ENCODE data around the gene PRMT1. TPM values are rescaled to one million over a fixed set of nuclear protein-coding genes. Genes with fewer than 3 reads are reported as not detected.

PRMT1 gene
- total and polyA plus RNA-seq, 2 donors (not counting 1 experiment from before 2014, with no cell fraction given): 175 to 310 TPM

DNA sequence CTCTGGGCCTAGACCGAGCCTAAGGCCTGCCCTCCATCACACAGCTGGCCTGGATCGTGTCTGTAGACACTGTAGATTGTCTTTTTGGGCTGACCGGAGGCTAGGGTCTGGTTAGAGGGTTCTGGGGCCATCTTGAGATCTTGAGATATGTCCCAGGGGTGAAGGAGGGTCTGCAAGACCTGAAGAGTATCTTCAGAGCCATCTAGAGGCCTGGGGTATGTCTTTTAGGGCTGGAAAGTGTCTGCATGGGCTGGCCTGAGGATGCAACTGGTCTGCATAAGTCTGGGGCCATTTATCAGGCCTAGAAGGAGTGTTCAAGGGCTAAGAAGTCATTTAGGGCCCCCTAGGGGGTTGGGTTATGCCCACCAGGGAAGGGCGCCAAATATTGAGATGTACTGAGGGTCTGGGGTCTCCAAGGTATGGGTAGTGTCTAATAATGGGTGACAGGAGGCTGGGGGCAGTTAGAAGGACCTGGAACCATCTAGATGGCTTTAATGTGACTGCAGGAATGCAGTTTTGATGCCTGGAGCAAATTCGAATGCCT, 34.5 kb upstream of the PRMT1 start:
- 13% methylated on average over 5 of the region's 5 CpGs for WGBS (ENCODE audit: insufficient coverage)
- H3K4me3 Mint-ChIP-seq: peak overlapping the region; percentile 96
- peak overlapping the region; percentile 95 for H3K27ac Mint-ChIP-seq
- peaks cover 53% of the 10 kb centered on the region for H3K4me1 Mint-ChIP-seq
- H3K9me3 Mint-ChIP-seq (ENCODE audit: insufficient read depth): no peaks in the 10 kb centered on the region
- ChIA-PET CTCF (interaction anchor here (0.9 to 1.5 kb wide), 5 partner anchors 22 to 72 kb away, joined by 3 to 8 read pairs (median 3); partner anchors contain the start of genes IRF3, NOSIP and PRRG2), POLR2A (interaction anchor here (0.6 to 3.4 kb wide), 7 partner anchors 22 to 208 kb away, joined by 3 to 53 read pairs (median 3); partner anchors contain the start of genes NOSIP, PRMT1 and PRRG2)
- no peaks in the 10 kb centered on the region for H3K27me3 ChIP-seq (replicated peaks in 1 of 4; ENCODE audit: control extremely low read depth in 1 of 4, control insufficient read depth in 3 of 4, insufficient read depth in 4 of 4, low read length in 3 of 4)
- H3K4me3 ChIP-seq (ENCODE audit: control extremely low read depth in 1 of 5, extremely low read depth in 1 of 5, insufficient read depth in 1 of 5, low read depth in 2 of 5, low read length in 4 of 5): peak overlapping the region; percentile 64 to 97 (median 90)
- H3K79me2 ChIP-seq (ENCODE audit: control insufficient read depth, insufficient read depth, low read length): peaks cover 64% of the 10 kb centered on the region
- intact Hi-C loops (cut with micrococcal nuclease): loop anchor here (1.0 kb wide), 2 partner anchors 189 to 235 kb away; partner anchors contain the start of genes AKT1S1, ALDH16A1 and TBC1D17
- ATAC-seq (ENCODE audit: low read depth): no peak
- H3K27me3 Mint-ChIP-seq: no peaks in the 10 kb centered on the region
- TF ChIP-seq, protein P1, sequence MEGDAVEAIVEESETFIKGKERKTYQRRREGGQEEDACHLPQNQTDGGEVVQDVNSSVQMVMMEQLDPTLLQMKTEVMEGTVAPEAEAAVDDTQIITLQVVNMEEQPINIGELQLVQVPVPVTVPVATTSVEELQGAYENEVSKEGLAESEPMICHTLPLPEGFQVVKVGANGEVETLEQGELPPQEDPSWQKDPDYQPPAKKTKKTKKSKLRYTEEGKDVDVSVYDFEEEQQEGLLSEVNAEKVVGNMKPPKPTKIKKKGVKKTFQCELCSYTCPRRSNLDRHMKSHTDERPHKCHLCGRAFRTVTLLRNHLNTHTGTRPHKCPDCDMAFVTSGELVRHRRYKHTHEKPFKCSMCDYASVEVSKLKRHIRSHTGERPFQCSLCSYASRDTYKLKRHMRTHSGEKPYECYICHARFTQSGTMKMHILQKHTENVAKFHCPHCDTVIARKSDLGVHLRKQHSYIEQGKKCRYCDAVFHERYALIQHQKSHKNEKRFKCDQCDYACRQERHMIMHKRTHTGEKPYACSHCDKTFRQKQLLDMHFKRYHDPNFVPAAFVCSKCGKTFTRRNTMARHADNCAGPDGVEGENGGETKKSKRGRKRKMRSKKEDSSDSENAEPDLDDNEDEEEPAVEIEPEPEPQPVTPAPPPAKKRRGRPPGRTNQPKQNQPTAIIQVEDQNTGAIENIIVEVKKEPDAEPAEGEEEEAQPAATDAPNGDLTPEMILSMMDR (IDR thresholded peaks at IDR 0.05): no peak
- TF ChIP-seq EZH2 (IDR thresholded peaks at IDR 0.05; ENCODE audit: borderline replicate concordance, insufficient read depth, low read depth, low read length, poor library complexity, severe bottlenecking): no peak
- peak overlapping the region; percentile 87 for H3K9ac ChIP-seq (ENCODE audit: low read length)
- DNase-seq: no peak
- no peaks in the 10 kb centered on the region for H3K9me3 ChIP-seq (ENCODE audit: control extremely low read depth in 1 of 3, control insufficient read depth in 2 of 3, insufficient read depth in 1 of 3, low read length in 2 of 3)
- peak overlapping the region; percentile 81 for H2AFZ ChIP-seq (ENCODE audit: insufficient read depth, low read depth, low read length, poor library complexity, severe bottlenecking)
- peak overlapping the region; percentile 92 for H3K4me2 ChIP-seq (replicated peaks; ENCODE audit: low read depth, low read length, poor library complexity, severe bottlenecking)
- peaks cover 23% of the 10 kb centered on the region for H4K20me1 ChIP-seq (ENCODE audit: control insufficient read depth, insufficient read depth, low read length, poor library complexity, severe bottlenecking)
- peaks cover 37 to 55% of the 10 kb centered on the region in 2 donors for H3K4me1 ChIP-seq (ENCODE audit: control insufficient read depth in 2 of 2, insufficient read depth in 2 of 2, low read length in 2 of 2)
- H3K36me3 ChIP-seq (replicated peaks in 1 of 2; ENCODE audit: control extremely low read depth in 1 of 2, control insufficient read depth in 1 of 2, extremely low read depth in 1 of 2, insufficient read depth in 2 of 2, low read length in 1 of 2): peaks cover 0 to 26% of the 10 kb centered on the region in 2 experiments
- H3K27ac ChIP-seq (ENCODE audit: low read length in 2 of 2): peak overlapping the region; percentile 85 to 95

- H3K27ac Mint-ChIP-seq: no peak overlapping the region
- H3K27me3 Mint-ChIP-seq: no peaks in the 10 kb centered on the region
- DNase-seq (no peak), ATAC-seq (ENCODE audit: low read depth) (no peak)
- peaks cover 64% of the 10 kb centered on the region for H3K79me2 ChIP-seq (ENCODE audit: control insufficient read depth, insufficient read depth, low read length)
- peak overlapping the region; percentile 92 for H3K4me2 ChIP-seq (replicated peaks; ENCODE audit: low read depth, low read length, poor library complexity, severe bottlenecking)
- WGBS (ENCODE audit: insufficient coverage): 79% methylated on average over 2 of the region's 2 CpGs
- H3K27me3 ChIP-seq (replicated peaks in 1 of 4; ENCODE audit: control extremely low read depth in 1 of 4, control insufficient read depth in 3 of 4, insufficient read depth in 4 of 4, low read length in 3 of 4): no peaks in the 10 kb centered on the region
- H3K27ac ChIP-seq (ENCODE audit: low read length in 2 of 2): no peak overlapping the region
- H2AFZ ChIP-seq (ENCODE audit: insufficient read depth, low read depth, low read length, poor library complexity, severe bottlenecking): no peak overlapping the region
- TF ChIP-seq, protein P1 (IDR thresholded peaks at IDR 0.05): no peak
- no peak for TF ChIP-seq EZH2 (IDR thresholded peaks at IDR 0.05; ENCODE audit: borderline replicate concordance, insufficient read depth, low read depth, low read length, poor library complexity, severe bottlenecking)
- peaks cover 23% of the 10 kb centered on the region for H4K20me1 ChIP-seq (ENCODE audit: control insufficient read depth, insufficient read depth, low read length, poor library complexity, severe bottlenecking)
- peaks cover 28 to 46% of the 10 kb centered on the region in 2 donors for H3K4me1 ChIP-seq (ENCODE audit: control insufficient read depth in 2 of 2, insufficient read depth in 2 of 2, low read length in 2 of 2)
- no peak overlapping the region for H3K4me3 ChIP-seq (ENCODE audit: control extremely low read depth in 1 of 5, extremely low read depth in 1 of 5, insufficient read depth in 1 of 5, low read depth in 2 of 5, low read length in 4 of 5)
- H3K4me3 Mint-ChIP-seq: peak overlapping the region; percentile 96
- peaks cover 47% of the 10 kb centered on the region for H3K4me1 Mint-ChIP-seq
- H3K9me3 Mint-ChIP-seq (ENCODE audit: insufficient read depth): no peaks in the 10 kb centered on the region
- H3K36me3 ChIP-seq (replicated peaks in 1 of 2; ENCODE audit: control extremely low read depth in 1 of 2, control insufficient read depth in 1 of 2, extremely low read depth in 1 of 2, insufficient read depth in 2 of 2, low read length in 1 of 2): peaks cover 0 to 31% of the 10 kb centered on the region in 2 experiments
- intact Hi-C loops (cut with micrococcal nuclease): no loop called here
- H3K9ac ChIP-seq (ENCODE audit: low read length): no peak overlapping the region
- ChIA-PET CTCF (interaction anchor here (1.3 to 1.5 kb wide), 2 partner anchors 25 to 63 kb away, joined by 3 read pairs; partner anchors contain the start of genes NOSIP and PRRG2), POLR2A (interaction anchor here (0.9 to 2.3 kb wide), 2 partner anchors 16 to 21 kb away, joined by 3 to 19 read pairs; no protein-coding TSS in a partner anchor)
- H3K9me3 ChIP-seq (ENCODE audit: control extremely low read depth in 1 of 3, control insufficient read depth in 2 of 3, insufficient read depth in 1 of 3, low read length in 2 of 3): no peaks in the 10 kb centered on the region
Observed at GRCh38 chr19:49643466-49643865, 33.6 kb upstream of the PRMT1 start.

Data from B cell (primary cell).